GM18873 (cell line): ENCODE data around the gene UMPS.
"Not testable (repeated sequence)": the region's sequence is repeated elsewhere in the genome, so short reads cannot be mapped to it uniquely, and the experiment has no call there.

Experiments
- ATAC-seq: cut with Tn5 transposase; IDR thresholded peaks from one replicate; pipeline ENCODE4 v1.9.1; 2021; ENCODE audit warnings: mild to moderate bottlenecking, moderate library complexity, moderate number of reproducible peaks; ENCODE audit not compliant: unreplicated experiment, low FRiP score

Gene UMPS

DNA sequence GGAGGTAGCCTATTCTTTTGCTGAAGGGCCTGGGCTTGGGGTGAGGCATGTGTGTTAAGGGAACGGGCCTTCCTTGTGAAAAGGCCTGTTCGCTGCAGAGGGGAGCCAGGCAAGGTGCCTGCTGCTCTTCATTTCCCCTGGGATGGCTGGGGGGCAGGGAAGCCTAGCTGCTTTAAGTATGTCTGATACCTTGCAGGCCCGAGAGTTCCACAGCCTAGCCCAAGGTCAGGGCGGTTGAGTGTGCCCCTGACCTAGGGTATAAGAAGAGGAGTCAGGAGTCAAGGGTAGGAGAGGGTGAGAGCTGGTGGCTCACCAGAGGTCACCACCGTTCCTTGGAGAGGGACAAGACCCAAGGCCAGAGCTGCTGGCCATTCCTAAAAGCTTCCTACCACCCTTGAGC lies 46.6 kb downstream of the UMPS start:
- ATAC-seq, result no peak

DNA sequence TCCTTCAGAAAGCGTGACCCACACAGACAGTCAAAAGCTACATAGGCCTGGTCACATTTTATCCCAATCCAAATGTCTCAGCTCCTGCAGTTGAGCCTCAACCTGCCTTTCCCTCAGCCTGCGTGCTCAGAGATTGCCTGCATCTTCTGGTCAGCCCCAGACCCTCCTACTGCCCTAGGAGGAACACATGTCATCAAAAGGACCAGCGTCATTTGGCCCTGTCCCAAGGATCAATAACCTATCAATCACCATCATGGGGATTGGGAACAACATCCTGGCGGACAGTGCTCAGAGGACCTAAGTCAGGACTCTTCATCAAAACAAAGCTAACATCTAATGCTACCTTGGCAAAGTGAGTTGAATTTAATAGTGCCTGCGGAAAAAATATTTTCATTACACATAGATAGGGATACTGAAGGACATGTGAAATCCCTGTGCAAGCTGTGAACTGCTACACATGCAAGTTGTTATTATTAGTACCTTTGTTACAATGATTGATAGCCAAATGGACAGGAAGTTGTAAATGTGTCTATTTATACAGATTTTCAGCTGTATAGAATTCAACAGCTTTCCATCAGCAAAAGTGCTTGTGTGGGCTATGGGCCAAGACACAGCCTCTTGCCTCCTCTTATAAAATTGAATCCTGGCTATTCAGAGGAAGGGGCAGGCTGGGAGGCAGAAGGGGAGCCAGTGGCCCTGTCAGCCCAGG lies 47.7 kb downstream of the UMPS start:
- ATAC-seq, result no peak

DNA sequence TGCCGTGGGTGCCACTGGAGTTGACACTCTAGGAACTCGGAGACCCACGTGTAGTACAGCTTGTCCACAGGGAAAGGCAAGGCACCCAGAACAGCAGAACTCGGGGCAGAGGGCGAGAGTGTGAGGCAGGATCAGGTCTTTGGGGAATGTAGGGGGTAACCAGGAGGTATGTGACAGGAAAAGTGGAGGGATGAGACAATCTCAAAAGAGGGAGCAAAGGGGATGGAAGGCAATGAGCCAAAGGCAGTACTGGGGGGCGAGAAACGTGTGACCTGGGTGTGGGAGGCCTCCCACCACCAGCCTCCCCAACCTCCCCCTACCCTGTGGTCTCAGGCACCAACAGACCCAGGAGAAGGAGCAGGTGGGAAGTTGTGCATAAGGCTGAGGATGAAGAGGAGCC lies 48.9 kb downstream of the UMPS start:
- ATAC-seq, result no peak

DNA sequence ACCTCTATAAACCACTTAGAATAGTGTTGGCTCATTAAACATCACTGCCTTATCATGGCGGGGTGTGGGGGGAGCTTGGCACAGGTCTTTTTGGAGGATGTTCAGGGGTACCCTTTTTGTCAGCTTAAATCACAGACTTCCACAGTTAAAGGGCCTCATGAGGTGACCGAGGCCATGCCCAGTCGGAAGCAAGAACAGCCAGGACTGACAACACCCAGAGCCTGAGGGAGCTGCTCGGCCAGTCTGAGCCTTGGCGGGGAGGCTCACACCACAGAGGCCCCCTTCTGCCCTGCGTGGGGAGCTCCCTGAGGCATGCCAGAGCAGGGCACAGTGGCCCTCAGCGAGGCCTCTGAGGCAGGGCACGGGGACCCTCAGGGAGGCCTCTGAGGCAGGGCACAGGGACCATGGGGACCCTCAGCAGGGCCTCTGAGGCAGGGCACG lies 49.5 kb downstream of the UMPS start:
- ATAC-seq, result no peak

DNA sequence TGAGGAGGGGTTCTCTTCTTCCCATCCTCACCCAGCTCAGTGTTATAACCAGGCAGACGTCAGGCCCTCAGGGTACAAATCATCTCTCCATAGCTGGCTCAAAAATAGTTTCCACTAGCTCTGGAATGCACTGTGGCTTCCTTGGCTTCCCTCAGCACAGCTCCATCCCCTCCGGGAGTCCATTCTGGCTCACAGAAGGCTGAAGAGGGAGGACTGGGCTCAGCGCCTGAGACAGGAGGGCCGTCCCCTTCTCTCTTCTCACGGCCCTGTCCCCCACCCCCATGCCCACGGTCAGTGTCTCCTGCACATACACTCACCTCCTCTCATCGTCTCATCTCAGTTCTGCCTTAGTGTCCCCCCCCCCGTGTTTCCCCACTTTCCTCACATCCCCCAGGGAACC lies 50.1 kb downstream of the UMPS start:
- ATAC-seq, result no peak

DNA sequence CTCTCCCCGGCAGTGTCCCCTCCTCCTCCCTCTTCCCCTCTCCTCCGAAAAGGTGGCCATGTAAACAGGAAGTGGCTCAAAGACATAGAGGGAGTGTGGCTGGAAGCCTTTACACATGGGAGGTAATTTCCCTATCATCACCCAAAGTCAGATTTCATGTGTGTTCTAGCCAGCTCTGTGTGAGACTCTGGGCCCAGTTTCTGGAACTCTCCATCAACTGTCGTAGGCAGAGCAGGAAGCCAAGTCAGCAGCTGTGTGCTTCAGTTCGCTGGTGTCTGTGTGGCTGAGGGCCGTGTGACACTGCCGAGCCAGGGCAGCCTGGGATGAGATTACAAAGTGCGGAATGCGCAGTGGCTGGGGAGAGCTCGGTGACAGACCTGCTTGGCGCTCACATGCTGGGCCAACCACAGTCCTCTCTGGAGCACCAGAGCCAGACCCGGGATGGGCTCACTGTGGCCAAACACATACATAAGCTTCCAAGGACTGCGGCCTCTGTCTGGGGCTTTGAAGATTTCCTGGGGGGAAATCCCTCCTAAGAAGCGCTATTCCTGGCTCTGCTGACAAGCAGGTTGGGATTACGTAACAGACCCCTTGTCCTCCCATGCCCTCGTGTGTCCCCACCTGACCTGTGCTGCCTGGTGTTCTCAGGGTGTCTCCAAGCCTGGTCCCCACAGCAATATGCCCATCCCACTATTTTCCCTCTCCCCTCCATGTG lies 50.7 kb downstream of the UMPS start:
- ATAC-seq, result no peak

DNA sequence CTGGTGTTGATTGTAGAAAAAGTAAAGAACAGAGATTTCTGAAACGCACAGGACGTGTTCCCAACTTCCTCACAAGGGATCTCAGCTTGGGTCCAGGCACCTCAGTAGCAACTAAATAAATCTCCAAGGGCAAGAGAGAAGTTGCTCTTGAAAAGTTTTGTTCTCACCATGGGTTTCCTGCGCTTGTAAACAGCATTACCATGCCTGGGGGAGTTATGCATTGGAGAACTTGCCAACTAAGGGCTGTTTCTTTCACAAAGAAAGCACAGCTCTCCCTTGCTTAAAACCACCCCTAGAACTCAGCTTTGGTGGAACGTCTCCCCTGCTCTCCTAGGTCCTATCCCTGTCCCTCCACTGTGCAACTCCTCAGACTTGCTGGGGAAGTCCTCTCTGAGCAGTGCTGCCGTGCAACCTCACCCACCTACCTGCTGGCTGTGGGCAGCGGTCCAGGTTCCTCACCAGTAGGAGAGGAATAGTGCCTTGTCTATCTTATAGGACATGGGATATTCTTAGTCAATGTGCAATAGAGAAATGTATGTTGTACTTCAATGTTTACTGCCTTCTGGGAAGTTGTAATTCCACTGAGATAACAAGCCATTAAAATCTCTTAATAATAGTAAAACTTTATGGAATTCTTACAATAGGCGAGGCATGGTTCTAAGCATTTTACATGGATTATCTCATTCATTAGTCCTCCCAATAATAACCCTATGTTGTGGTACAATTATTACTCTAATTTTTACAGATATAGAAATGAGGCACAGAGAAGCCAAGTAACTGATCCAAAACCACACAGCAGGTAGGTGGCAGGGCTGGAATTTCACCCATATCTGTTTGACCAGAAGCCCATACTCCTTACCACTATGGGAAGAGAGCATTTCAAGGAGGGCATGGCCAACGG lies 51.5 kb downstream of the UMPS start:
- ATAC-seq, result no peak

DNA sequence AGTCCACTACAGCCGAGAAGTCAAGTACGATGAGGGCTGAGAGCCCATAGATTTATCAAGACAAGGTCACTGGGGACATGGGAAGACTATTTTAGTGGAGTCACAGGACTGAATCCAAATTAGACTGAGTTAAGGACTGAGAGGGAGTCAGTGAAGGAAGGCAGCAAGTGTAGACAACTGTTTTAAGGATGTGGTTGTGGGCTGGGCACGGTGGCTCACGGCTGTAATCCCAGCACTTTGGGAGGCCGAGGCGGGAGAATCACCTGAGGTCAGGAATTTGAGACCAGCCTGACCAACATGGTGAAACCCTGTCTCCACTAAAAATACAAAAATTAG lies 52.1 kb downstream of the UMPS start:
- not testable (repeated sequence) for ATAC-seq

DNA sequence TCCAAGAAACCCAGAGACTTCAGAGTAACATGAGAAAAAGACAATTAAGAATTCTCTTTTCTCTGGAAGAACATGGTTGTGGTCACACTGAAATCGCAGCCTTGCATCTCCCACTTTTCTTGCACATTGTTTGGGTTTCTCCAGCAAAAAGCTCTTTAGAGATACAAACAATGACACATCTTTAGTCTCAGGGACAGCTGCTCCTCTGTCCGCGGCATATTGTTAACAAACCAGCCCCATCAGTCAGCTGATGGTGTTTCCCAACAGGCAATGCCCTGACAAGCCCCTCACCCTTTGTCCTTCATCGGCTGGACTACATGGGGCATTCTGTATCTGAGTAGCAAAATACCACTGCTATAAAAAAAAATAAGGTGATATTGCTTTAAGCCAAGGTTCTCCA lies 53.4 kb downstream of the UMPS start:
- ATAC-seq, result no peak

DNA sequence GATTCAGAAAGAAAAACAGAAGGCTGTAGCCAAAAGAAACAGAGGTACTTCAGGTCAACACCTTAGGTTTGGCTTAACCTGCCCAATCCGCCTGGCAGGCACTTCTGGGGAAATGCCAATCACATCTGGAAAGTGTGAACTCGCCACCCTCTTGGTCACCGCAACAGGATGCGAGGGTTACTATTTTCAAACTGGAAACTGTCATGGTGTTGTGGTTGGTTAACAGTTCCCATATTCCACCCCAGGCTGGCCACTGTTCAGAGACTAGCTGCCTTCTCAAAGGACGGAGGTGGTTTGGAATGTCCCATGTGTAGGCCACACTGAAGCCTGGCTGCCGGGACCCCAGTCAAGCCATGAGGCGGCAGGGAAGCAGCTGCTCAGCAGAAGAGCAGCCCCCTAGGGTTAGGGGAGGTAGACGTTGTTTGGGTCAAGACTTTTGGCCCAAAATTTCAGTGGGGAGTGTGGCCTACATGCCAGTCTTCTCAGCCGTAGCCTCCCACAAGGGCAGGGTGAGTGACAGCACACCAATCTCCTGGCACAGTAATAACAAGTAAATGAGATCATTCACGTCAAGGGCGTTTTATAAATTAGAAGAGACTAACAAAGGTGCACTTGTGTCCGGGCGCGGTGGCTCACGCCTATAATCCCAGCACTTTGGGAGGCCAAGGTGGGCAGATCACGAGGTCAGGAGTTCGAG lies 54.6 kb downstream of the UMPS start:
- peak; percentile 52 for ATAC-seq

DNA sequence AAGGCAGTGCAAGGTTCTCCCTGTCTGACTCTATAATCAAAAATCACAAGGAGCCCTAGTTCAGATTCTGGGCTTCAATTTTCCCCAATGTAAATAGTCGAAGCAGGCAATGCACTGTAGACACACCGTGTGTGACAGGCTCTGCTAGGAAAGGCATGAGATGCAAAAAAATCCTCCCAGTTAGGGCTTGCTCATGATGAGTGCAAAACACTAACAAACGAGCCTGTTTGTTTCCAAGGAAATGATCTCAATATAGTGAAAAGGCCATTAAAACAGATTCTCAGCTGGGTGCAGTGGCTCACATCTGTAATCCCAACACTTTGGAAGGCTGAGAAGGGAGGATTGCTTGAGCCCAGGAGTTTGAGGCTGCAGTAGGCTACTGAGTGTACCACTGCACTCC lies 55.7 kb downstream of the UMPS start:
- no peak for ATAC-seq

DNA sequence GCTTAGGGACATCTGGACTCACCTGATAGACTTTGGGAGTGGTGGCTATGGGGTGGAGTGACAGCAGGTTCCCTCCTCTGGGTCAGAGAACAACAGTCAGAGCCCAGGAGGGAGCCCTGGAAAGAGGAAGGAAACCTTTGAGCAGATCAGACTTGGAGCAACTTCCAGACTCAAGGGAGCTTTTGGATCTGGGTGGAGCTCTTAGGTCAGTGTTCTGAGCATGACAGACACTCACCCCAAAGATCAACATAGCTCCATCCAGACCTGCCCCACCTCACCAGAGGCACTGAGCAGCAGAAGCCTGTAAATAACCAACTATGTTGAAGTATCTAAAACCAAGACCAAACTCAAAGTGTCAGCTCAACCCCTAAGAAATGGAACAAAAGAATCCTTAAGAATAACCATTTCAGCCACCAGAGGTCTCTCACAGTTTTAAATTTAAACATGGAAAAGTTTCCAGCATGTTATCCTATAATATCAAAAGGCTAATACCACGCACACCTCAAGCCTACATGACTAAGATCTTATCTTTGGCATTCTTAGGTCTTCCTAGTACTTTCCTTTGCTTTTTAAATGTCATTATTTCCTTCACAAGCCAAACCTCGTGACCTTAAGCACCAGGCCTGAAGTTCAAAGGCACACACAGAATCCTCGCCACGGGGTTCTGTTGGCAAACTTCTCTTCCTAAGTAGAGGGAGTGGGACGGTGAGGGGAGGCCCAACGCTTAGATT lies 56.4 kb downstream of the UMPS start:
- ATAC-seq, result no peak

DNA sequence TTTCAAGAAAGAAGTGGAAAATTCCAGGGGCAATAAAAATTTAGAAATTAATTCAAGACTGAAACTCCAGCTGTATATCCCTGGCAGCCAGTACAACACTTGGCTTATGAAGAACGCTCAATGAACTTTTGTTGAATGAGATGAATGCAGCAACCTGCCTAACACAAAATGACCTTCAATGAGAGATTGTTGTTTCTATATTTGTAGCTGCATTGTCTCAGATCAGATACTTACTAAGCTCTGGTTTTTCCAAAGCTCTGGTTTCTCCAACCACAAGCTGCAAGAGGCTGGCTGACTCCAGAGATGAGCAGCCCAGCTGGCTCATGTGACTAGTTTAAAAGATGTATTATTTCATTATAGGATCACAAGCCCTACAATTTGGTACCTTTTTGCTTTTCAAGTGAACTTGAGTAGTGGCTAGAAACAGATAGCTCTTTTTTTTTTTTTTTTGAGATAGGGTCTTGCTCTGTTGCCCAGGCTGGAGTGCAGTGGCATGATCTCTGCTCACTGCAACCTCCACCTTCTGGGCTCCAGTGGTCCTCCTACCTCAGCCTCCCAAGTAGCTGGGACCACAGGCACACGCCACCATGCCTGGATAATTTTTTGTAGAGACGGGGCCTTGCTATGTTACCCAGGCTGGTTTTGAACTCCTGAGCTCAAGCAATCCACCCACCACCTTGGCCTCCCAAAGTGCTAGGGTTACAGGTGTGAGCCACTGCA lies 57.4 kb downstream of the UMPS start:
- ATAC-seq, result no peak

DNA sequence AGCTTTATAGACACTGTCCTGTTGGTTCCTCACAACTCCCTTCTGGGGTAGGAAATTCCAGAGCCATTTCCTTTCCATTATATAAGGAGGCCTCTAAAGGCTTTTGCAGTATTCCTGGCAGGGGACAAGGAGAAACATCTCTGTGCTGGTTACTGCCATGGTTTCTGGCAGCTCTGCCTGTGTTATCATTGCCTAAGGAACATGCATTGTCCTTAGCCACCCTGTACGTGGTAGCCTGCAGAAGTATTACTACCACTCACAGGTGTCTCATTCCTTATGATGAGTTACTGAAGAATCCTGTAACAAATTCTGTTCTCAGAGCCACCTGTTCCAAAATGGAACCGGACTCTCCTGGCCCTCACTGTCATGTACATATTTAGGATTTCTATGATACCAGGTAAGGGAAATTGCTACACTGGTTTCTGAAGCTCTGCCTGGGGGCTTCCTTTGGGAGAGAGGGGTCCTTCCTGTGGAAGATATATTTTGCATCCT lies 58.0 kb downstream of the UMPS start:
- no peak for ATAC-seq

DNA sequence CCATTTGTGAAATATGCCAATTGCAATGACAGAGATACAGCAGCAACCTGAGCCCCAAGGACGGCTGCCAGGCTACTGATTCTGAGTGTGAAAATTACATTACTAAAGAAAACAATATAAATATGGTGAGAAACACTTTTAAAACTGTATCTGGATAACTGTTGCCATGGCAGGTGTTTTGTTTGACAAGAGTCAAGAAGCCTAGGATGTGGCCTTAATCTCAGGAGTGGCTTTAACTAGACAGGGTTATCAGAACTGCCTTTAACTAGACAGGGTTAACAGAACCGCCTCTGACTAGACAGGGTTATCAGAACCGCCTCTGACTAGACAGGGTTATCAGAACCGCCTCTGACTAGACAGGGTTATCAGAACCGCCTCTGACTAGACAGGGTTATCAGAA lies 58.9 kb downstream of the UMPS start:
- not testable (repeated sequence) for ATAC-seq

DNA sequence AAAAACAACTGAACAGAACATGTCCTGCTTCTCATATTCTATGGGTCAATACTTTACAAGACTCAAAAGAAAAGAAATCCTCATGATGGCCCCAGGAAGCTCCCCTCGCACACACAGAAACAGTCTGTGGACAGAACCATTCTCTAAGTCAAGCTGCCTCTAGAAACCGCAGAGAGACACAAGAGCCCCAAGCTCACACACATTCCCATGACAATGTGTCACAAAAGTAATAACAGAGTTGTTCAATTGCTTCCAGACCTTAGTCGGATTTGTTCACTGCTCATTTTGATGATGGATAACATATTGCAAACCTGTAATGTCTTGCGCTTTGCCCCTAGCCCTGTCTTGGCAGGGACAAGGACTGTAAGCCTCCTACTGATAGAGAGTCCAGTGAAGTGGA lies 60.9 kb downstream of the UMPS start:
- no peak for ATAC-seq

DNA sequence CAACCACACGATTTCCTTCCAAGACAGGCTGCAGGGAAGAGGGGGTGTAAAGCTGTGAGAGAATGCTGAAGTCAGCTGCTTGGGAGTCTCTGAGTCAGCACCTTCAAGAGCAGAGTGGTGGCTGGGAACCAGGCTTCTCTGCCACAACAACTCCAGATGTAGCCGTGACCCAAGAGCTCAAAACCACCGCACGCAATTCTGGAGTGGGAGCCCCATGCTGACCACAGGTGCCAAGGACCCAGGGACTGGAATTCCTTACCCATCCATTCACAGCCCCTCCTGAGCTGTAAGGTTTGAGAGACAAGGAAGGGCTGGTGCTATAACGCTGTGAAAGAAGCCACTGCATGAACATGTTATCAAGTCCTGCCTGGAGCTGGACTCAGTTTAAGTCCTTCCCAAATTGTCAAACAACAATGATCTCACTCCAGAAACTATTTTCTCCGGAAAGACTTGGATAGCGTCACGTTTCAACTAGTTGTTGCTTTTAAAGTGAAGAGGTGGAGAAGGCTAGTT lies 61.4 kb downstream of the UMPS start:
- no peak for ATAC-seq

DNA sequence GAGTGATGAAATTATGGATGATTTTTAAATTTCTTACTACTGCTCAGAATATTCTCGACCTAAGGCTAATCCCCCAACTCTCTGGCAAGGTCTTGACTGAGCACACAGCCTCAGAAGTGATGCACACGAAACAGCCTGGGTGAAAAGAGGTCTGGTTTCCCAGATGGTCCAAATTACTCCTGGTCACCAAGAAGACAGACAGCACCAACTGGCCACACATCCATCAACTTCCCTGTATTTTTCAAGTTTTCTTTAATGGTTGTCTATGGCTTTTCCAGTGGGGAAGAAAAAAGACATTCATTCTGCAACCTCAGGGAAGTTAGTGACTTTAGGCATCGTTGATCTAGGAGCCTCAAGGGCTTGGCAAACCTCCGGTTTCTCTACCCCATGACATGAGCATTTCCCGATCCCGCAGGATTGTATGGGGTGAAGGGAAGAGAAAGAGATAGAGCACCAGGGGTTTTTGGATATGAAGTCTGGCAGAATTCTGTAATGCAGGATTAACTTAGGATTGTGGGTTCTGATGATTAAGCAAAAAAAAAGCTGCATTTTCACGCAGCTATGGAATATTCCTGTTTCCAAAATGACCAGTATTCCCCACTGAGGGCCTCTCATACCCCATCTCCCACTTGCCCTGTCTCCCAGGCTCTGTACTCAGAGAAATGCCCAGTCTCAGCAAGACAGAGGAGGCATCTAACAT lies 62.2 kb downstream of the UMPS start:
- ATAC-seq, result no peak
